Thymus (tissue), 11 donors: ENCODE data around the gene CCL2. TPM values are rescaled to one million over a fixed set of nuclear protein-coding genes. Genes with fewer than 3 reads are reported as not detected.

Source experiments
- DNase-seq, 9 donors: peaks; one replicate each; pipeline ENCODE4 v3.0.0-alpha.2; 2013; ENCODE audit warnings: low spot score in 9 of 9, low read depth in 6 of 9, missing footprints in 1 of 9
- H3K27ac ChIP-seq, 2 donors: one replicate each; pipeline ENCODE4 v1.5.1; 2013; ENCODE audit warnings: control low read depth in 1 of 2, low read depth in 1 of 2, low read length in 1 of 2, mild to moderate bottlenecking in 1 of 2, moderate library complexity in 1 of 2
- H3K27me3 ChIP-seq, 2 donors: one replicate each; pipeline ENCODE4 v1.5.1; 2013; ENCODE audit warnings: low read length in 1 of 2; ENCODE audit not compliant: control insufficient read depth in 2 of 2, insufficient read depth in 1 of 2
- H3K36me3 ChIP-seq, 2 donors: one replicate each; pipeline ENCODE4 v1.5.1; 2013; ENCODE audit warnings: low read length in 1 of 2, mild to moderate bottlenecking in 1 of 2, moderate library complexity in 1 of 2; ENCODE audit not compliant: control insufficient read depth in 2 of 2, insufficient read depth in 2 of 2
- H3K4me1 ChIP-seq, 2 donors: one replicate each; pipeline ENCODE4 v1.5.1; 2013; ENCODE audit warnings: low read length in 2 of 2; ENCODE audit not compliant: control insufficient read depth in 2 of 2, insufficient read depth in 2 of 2
- H3K4me3 ChIP-seq, 2 donors: one replicate each; pipeline ENCODE4 v1.5.1; 2013; ENCODE audit warnings: low read length in 2 of 2, control low read depth in 1 of 2, mild to moderate bottlenecking in 1 of 2
- H3K9me3 ChIP-seq, 2 donors: one replicate each; pipeline ENCODE4 v1.5.1; 2013; ENCODE audit warnings: low read length in 1 of 2, mild to moderate bottlenecking in 1 of 2; ENCODE audit not compliant: control insufficient read depth in 2 of 2, insufficient read depth in 1 of 2
- WGBS: extraction: QIAGEN DNeasy Blood & Tissue Kit; methylation state at CpG from one replicate; pipeline ENCODE4 v1.1.7; 2013; 5-methylcytosine and 5-hydroxymethylcytosine counted together
- polyA plus RNA-seq: library from polyadenylated mRNA; stranded (reverse); fragments of 200-250 nt; gene quantifications from one replicate; pipeline ENCODE4 v1.2.3, GENCODE V29; 2013
- total RNA-seq: library from RNA; stranded (reverse); fragments of 120-200 nt; gene quantifications from one replicate; pipeline ENCODE4 v1.2.4, GENCODE V29; 2013
- donor health status: healthy.

The CCL2 gene
- total and polyA plus RNA-seq, 2 donors: 46.1 to 165 TPM

- WGBS: 97% methylated on average over 2 of the region's 2 CpGs
Measured at GRCh38 chr17:34299027-34299426, 43.9 kb downstream of the CCL2 start.

GRCh38 chr17:34299956-34300577, 45.0 kb downstream of the CCL2 start:
- H3K36me3 ChIP-seq: no peaks in the 10 kb centered on the region
- H3K27me3 ChIP-seq: no peaks in the 10 kb centered on the region
- peak overlapping the region; percentile 57 to 60 for H3K27ac ChIP-seq
- no peak for DNase-seq
- WGBS: 92% methylated on average over 3 of the region's 3 CpGs
- no peaks in the 10 kb centered on the region for H3K9me3 ChIP-seq
- H3K4me3 ChIP-seq: no peak overlapping the region
- H3K4me1 ChIP-seq: peaks cover 0 to 8% of the 10 kb centered on the region in 2 donors

More at GRCh38 chr17:34299027-34299426, 43.9 kb downstream of the CCL2 start:
- Histone ChIP-seq H3K4me3 (no peak overlapping the region), H3K36me3 (no peaks in the 10 kb centered on the region), H3K27ac (no peak overlapping the region), H3K9me3 (no peaks in the 10 kb centered on the region), H3K27me3 (no peaks in the 10 kb centered on the region), H3K4me1 (peaks cover 0 to 8% of the 10 kb centered on the region in 2 donors)
- no peak for DNase-seq

GRCh38 chr17:34300652-34301370, 45.7 kb downstream of the CCL2 start:
- WGBS: 91% methylated on average over 3 of the region's 3 CpGs
- Histone ChIP-seq H3K27ac (peak overlapping the region in 1 of 2 donors; percentile 57), H3K9me3 (no peaks in the 10 kb centered on the region), H3K4me3 (no peak overlapping the region), H3K36me3 (no peaks in the 10 kb centered on the region), H3K4me1 (peaks cover 0 to 8% of the 10 kb centered on the region in 2 donors), H3K27me3 (no peaks in the 10 kb centered on the region)
- no peak for DNase-seq

GRCh38 chr17:34301986-34302385, 46.9 kb downstream of the CCL2 start:
- Histone ChIP-seq H3K4me3 (no peak overlapping the region), H3K27me3 (no peaks in the 10 kb centered on the region), H3K4me1 (peaks cover 0 to 10% of the 10 kb centered on the region in 2 donors), H3K27ac (no peak overlapping the region), H3K36me3 (no peaks in the 10 kb centered on the region), H3K9me3 (no peaks in the 10 kb centered on the region)
- whole genome bisulfite sequencing: 96% methylated on average over 2 of the region's 2 CpGs
- no peak for DNase-seq

GRCh38 chr17:34302636-34303035, 47.6 kb downstream of the CCL2 start:
- Histone ChIP-seq H3K9me3 (no peaks in the 10 kb centered on the region), H3K4me1 (peaks cover 0 to 10% of the 10 kb centered on the region in 2 donors), H3K27ac (no peak overlapping the region), H3K27me3 (no peaks in the 10 kb centered on the region), H3K4me3 (no peak overlapping the region), H3K36me3 (no peaks in the 10 kb centered on the region)
- DNase-seq: no peak
- WGBS: 96% methylated on average over 1 of the region's 1 CpG

- H3K9me3 ChIP-seq: no peaks in the 10 kb centered on the region
- H3K27ac ChIP-seq: no peak overlapping the region
- DNase-seq: no peak
- H3K27me3 ChIP-seq: no peaks in the 10 kb centered on the region
- no peaks in the 10 kb centered on the region for H3K36me3 ChIP-seq
- WGBS: 97% methylated on average over 2 of the region's 2 CpGs
- H3K4me1 ChIP-seq: peaks cover 0 to 10% of the 10 kb centered on the region in 2 donors
- H3K4me3 ChIP-seq: no peak overlapping the region
Measured at GRCh38 chr17:34303606-34304005, 48.5 kb downstream of the CCL2 start.

- H3K36me3 ChIP-seq: no peaks in the 10 kb centered on the region
- no peak overlapping the region for H3K27ac ChIP-seq
- peaks cover 0 to 6% of the 10 kb centered on the region in 2 donors for H3K4me1 ChIP-seq
- H3K4me3 ChIP-seq: no peak overlapping the region
- H3K9me3 ChIP-seq: no peaks in the 10 kb centered on the region
- H3K27me3 ChIP-seq: no peaks in the 10 kb centered on the region
- WGBS: over 99% methylated on average over 4 of the region's 4 CpGs
- DNase-seq: no peak
Measured at GRCh38 chr17:34305061-34305460, 50.0 kb downstream of the CCL2 start.

GRCh38 chr17:34305606-34306005, 50.5 kb downstream of the CCL2 start:
- no peak overlapping the region for H3K4me3 ChIP-seq
- H3K4me1 ChIP-seq: peaks cover 0 to 6% of the 10 kb centered on the region in 2 donors
- no peaks in the 10 kb centered on the region for H3K27me3 ChIP-seq
- no peak for DNase-seq
- H3K9me3 ChIP-seq: no peaks in the 10 kb centered on the region
- H3K27ac ChIP-seq: no peak overlapping the region
- H3K36me3 ChIP-seq: no peaks in the 10 kb centered on the region

GRCh38 chr17:34306466-34306865, 51.4 kb downstream of the CCL2 start:
- DNase-seq: no peak
- 96% methylated on average over 3 of the region's 3 CpGs for WGBS
- H3K27ac ChIP-seq: no peak overlapping the region
- H3K9me3 ChIP-seq: no peaks in the 10 kb centered on the region
- H3K36me3 ChIP-seq: no peaks in the 10 kb centered on the region
- H3K4me1 ChIP-seq: peaks cover 0 to 6% of the 10 kb centered on the region in 2 donors
- H3K4me3 ChIP-seq: no peak overlapping the region
- no peaks in the 10 kb centered on the region for H3K27me3 ChIP-seq
